DND-41 (cell line): Measurements from ENCODE around the gene HOXC5.

Experiments
- ATAC-seq: fragments of 200-7000 bp; cut with Tn5 transposase; 3 replicates; pipeline ENCODE4 v1.9.1; 2021; ENCODE audit warnings: low read depth; ENCODE audit not compliant: insufficient read depth
- DNase-seq: peaks from one replicate; pipeline ENCODE4 v3.0.0-alpha.2; 2020
- H2AFZ ChIP-seq: 2 replicates; pipeline ENCODE4 v1.6.0; 2012; ENCODE audit warnings: low read depth, low read length
- H3K27ac ChIP-seq: 2 replicates; pipeline ENCODE4 v1.5.1; 2012; ENCODE audit warnings: low read length, inconsistent platforms
- H3K27me3 ChIP-seq: fragments of 200-600 bp; sonication (generic); 2 replicates; pipeline ENCODE4 v1.6.0; 2012; ENCODE audit warnings: low read length, mild to moderate bottlenecking, inconsistent platforms; ENCODE audit not compliant: insufficient read depth, poor library complexity
- H3K36me3 ChIP-seq: 2 replicates; pipeline ENCODE4 v1.5.1; 2012; ENCODE audit warnings: low read length, inconsistent platforms; ENCODE audit not compliant: insufficient read depth
- H3K4me1 ChIP-seq: 2 replicates; pipeline ENCODE4 v1.5.1; 2012; ENCODE audit warnings: mild to moderate bottlenecking, low read length; ENCODE audit not compliant: insufficient read depth
- H3K4me2 ChIP-seq: 2 replicates; pipeline ENCODE4 v1.6.0; 2012; ENCODE audit warnings: mild to moderate bottlenecking, moderate library complexity, low read length, inconsistent platforms; ENCODE audit not compliant: insufficient read depth
- H3K4me3 ChIP-seq, 2 experiments: fragments of 200-600 bp in 1 of 2; shearing (Covaris generic) in 1 of 2; 2 replicates each; pipeline ENCODE4 v1.5.1; 2012 to 2016; ENCODE audit warnings: inconsistent platforms in 2 of 2, low read length in 2 of 2, mild to moderate bottlenecking in 2 of 2, low read depth in 1 of 2, moderate library complexity in 1 of 2
- H3K79me2 ChIP-seq: 2 replicates; pipeline ENCODE4 v1.6.0; 2012; ENCODE audit warnings: low read length, inconsistent platforms; ENCODE audit not compliant: insufficient read depth
- H3K9ac ChIP-seq: 2 replicates; pipeline ENCODE4 v1.6.0; 2012; ENCODE audit warnings: low read depth, mild to moderate bottlenecking, inconsistent platforms, low read length, moderate library complexity
- H3K9me3 ChIP-seq: 2 replicates; pipeline ENCODE4 v1.5.1; 2012; ENCODE audit warnings: low read length, moderate library complexity, mild to moderate bottlenecking, inconsistent platforms; ENCODE audit not compliant: insufficient read depth, severe bottlenecking
- H4K20me1 ChIP-seq: 2 replicates; pipeline ENCODE4 v1.6.0; 2012; ENCODE audit warnings: low read length; ENCODE audit not compliant: insufficient read depth
- EZH2 ChIP-seq: IDR thresholded peaks from 3 replicates; pipeline ENCODE4 v1.6.1; 2012; ENCODE audit warnings: borderline replicate concordance, low read depth, mild to moderate bottlenecking, moderate library complexity, low read length, inconsistent platforms; ENCODE audit not compliant: severe bottlenecking
- TF ChIP-seq, protein P1 (sequence below): IDR thresholded peaks from 2 replicates; pipeline ENCODE4 v1.5.1; 2012; ENCODE audit warnings: borderline replicate concordance, low read length, moderate library complexity, mild to moderate bottlenecking; ENCODE audit not compliant: poor library complexity, severe bottlenecking; ENCODE audit errors: extremely low read depth

The HOXC5 gene

DNA sequence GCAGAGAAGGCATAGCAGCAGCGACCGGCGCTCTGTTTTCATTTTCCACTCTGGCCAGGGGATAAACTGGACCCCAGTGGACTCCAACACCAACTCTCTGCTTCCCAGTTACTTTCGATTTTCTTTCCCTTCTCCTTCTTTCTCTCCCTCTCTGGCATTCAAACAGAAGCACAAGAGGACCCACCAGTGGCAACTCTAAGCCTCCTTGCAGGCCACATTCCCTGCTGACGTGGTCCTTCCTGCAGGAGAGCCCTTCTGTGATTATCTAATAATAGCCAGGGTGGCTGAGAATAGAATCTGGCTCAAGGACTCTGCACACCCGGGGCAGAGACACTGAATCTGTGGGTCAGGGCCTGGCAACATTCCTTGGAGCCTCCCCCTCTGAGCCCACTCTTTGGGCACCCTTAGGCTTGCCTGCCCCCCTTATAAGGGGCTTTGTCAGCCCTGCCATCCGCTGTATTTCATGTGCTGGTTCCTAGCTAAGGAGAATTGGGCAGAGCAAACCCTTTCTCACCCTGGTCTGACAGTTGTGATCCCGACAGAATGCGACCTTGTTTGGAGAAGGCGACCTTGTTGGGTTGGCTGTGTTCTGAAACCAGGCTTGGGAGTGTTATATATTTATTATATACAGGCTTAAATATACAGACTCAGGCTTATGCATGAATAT lies 12.8 kb upstream of the HOXC5 start:
- no peaks in the 10 kb centered on the region for H3K36me3 ChIP-seq
- H3K27me3 ChIP-seq = peaks cover 47% of the 10 kb centered on the region
- H2AFZ ChIP-seq = no peak overlapping the region
- H3K79me2 ChIP-seq = 0 out of 2 replicates have a peak, but pooled peaks cover 3% of the 10 kb centered on the region
- TF ChIP-seq, protein P1, sequence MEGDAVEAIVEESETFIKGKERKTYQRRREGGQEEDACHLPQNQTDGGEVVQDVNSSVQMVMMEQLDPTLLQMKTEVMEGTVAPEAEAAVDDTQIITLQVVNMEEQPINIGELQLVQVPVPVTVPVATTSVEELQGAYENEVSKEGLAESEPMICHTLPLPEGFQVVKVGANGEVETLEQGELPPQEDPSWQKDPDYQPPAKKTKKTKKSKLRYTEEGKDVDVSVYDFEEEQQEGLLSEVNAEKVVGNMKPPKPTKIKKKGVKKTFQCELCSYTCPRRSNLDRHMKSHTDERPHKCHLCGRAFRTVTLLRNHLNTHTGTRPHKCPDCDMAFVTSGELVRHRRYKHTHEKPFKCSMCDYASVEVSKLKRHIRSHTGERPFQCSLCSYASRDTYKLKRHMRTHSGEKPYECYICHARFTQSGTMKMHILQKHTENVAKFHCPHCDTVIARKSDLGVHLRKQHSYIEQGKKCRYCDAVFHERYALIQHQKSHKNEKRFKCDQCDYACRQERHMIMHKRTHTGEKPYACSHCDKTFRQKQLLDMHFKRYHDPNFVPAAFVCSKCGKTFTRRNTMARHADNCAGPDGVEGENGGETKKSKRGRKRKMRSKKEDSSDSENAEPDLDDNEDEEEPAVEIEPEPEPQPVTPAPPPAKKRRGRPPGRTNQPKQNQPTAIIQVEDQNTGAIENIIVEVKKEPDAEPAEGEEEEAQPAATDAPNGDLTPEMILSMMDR = no peak
- no peak for TF ChIP-seq EZH2
- DNase-seq (no peak), ATAC-seq (no peak)
- no peak overlapping the region for H3K4me2 ChIP-seq
- H3K4me1 ChIP-seq = peaks cover 17% of the 10 kb centered on the region
- no peak overlapping the region for H3K4me3 ChIP-seq
- no peak overlapping the region for H3K27ac ChIP-seq
- H4K20me1 ChIP-seq = no peaks in the 10 kb centered on the region
- no peaks in the 10 kb centered on the region for H3K9me3 ChIP-seq
- H3K9ac ChIP-seq = no peak overlapping the region

DNA sequence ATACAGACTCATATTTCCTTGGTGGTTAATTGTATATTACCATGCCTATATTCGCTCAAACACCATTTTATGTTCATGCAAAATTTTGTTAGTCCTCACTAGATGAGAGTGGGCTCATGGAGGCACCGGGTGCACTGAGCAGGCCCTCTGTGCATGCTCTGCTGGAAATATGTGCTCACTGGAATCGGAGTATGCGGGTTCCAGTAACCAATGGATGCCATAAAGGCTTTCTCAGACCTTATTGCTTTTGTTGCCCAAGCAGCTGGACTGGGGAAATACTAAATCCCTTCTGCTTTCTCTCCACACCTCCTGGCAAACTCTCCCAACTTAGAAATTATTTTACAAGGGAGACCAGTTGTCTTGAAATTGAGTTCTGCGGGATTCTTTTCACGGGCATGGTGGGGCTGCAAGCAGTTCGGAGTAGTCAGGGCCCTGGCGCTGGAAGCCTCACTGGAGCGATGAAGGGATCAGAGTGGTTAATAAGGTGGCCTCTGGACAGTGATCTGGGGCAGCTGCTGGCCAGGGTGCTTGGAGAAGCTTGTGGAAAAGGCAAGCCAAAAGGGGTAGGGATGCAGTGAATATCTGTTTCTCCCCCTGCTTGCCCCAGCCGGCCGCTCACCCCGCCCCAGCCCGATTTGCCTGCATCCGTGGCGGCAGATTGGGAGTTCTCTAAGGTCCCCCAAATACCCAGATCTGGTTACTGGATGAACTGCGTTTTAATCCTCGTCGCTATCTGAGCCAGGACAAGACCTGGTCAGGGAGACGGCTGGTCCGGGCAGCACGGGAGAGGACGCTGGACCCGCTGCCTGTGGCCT lies 12.1 kb upstream of the HOXC5 start:
- Histone ChIP-seq H3K27ac (no peak overlapping the region), H2AFZ (no peak overlapping the region), H3K79me2 (0 out of 2 replicates have a peak, but pooled peaks cover 3% of the 10 kb centered on the region), H3K27me3 (peaks cover 47% of the 10 kb centered on the region), H4K20me1 (no peaks in the 10 kb centered on the region), H3K4me1 (peaks cover 17% of the 10 kb centered on the region), H3K9me3 (no peaks in the 10 kb centered on the region), H3K36me3 (no peaks in the 10 kb centered on the region), H3K4me3 (no peak overlapping the region), H3K9ac (no peak overlapping the region), H3K4me2 (no peak overlapping the region)
- DNase-seq (no peak), ATAC-seq (no peak)
- TF ChIP-seq EZH2 = no peak
- TF ChIP-seq, protein P1 = no peak

DNA sequence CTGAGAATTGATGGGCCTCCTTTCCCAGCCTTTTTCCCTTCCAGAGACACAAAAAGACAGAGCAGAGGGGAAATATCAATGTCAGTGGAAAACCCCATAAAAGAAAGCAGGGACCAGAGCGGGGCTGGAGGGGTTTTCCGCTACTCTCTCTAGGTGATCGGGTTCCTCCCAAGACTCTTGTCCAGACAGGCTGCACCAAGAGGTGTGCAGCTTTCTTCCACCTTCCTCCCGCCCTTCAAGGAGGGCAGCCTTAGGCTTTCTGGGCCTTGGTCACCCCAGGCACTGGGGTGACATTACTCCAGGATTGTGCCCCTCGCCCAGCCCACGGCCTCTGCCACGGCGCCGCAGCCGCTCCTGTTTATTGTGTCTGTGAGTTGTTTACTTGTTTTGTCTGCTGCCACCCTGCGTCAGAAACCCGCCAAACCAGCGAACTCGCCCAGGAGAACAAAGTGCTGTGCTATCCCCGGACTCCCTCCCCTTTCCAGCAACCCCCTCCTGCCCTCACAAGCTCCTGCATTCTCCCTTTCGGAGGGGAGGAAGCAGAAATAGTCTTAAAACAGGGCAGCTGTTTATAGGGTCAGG lies 11.3 kb upstream of the HOXC5 start:
- H3K9ac ChIP-seq = no peak overlapping the region
- no peak overlapping the region for H3K27ac ChIP-seq
- no peak for ATAC-seq
- H2AFZ ChIP-seq = no peak overlapping the region
- no peaks in the 10 kb centered on the region for H3K9me3 ChIP-seq
- TF ChIP-seq EZH2 = no peak
- TF ChIP-seq, protein P1 = no peak
- peaks cover 17% of the 10 kb centered on the region for H3K4me1 ChIP-seq
- no peaks in the 10 kb centered on the region for H3K36me3 ChIP-seq
- H3K79me2 ChIP-seq = 0 out of 2 replicates have a peak, but pooled peaks cover 3% of the 10 kb centered on the region
- no peaks in the 10 kb centered on the region for H4K20me1 ChIP-seq
- H3K4me3 ChIP-seq = no peak overlapping the region
- DNase-seq = no peak
- no peak overlapping the region for H3K4me2 ChIP-seq
- H3K27me3 ChIP-seq = peaks cover 48% of the 10 kb centered on the region
